Activated gamma-delta T cell treated with Interleukin-2 at 50 U/mL for 16 hours (primary cell): Measurements from ENCODE around the gene PFKP.
A peak's percentile ranks its signal among the peaks of the same experiment; 100 is the strongest.
"Not testable (repeated sequence)": the region's sequence is repeated elsewhere in the genome, so short reads cannot be mapped to it uniquely, and the experiment has no call there.

ENCODE experiments used
- DNase-seq: peaks from one replicate; pipeline ENCODE4 v3.0.0-alpha.2; 2020

Gene PFKP

GRCh38 chr10:3163879-3164278, 96.5 kb downstream of the PFKP start:
- no peak for DNase-seq

GRCh38 chr10:3165196-3165595, 97.8 kb downstream of the PFKP start:
- no peak for DNase-seq

- DNase-seq = no peak
Measured at GRCh38 chr10:3166496-3167290, 99.3 kb downstream of the PFKP start.

- no peak for DNase-seq
Measured at GRCh38 chr10:3167611-3168330, 100.4 kb downstream of the PFKP start.

GRCh38 chr10:3169271-3169670, 101.9 kb downstream of the PFKP start:
- no peak for DNase-seq

- DNase-seq = no peak
Measured at GRCh38 chr10:3169673-3170072, 102.3 kb downstream of the PFKP start.

- DNase-seq = not testable (repeated sequence)
Measured at GRCh38 chr10:3171488-3171887, 104.1 kb downstream of the PFKP start.

GRCh38 chr10:3172081-3172445, 104.7 kb downstream of the PFKP start:
- no peak for DNase-seq

GRCh38 chr10:3172446-3173170, 105.3 kb downstream of the PFKP start, which contains the start of gene PITRM1:
Gene PITRM1, minus strand, starts transcription at chr10:3172782. Its CDS starts 10 bp downstream, at chr10:3172772.
- peak; percentile 98 for DNase-seq

- DNase-seq = no peak
Measured at GRCh38 chr10:3173171-3173878, 106.0 kb downstream of the PFKP start.

GRCh38 chr10:3178042-3178441, 110.7 kb downstream of the PFKP start:
- no peak for DNase-seq

GRCh38 chr10:3179174-3179573, 111.8 kb downstream of the PFKP start:
- DNase-seq = no peak

- DNase-seq = no peak
Measured at GRCh38 chr10:3180355-3181025, 113.1 kb downstream of the PFKP start.

GRCh38 chr10:3185386-3185785, 118.0 kb downstream of the PFKP start:
- DNase-seq = no peak

GRCh38 chr10:3186368-3186767, 119.0 kb downstream of the PFKP start:
- peak; percentile 38 for DNase-seq
